ENCODE data around the gene ZCCHC14. TPM values are rescaled to one million over a fixed set of nuclear protein-coding genes. Genes with fewer than 3 reads are reported as not detected.
A peak's percentile ranks its signal among the peaks of the same experiment; 100 is the strongest.
"Not testable (repeated sequence)": the region's sequence is repeated elsewhere in the genome, so short reads cannot be mapped to it uniquely, and the experiment has no call there.

The ZCCHC14 gene
- total RNA-seq, 1 experiment from 2014 or later, result 3.0 TPM

GRCh38 chr16:87490799-87491521 is 1.9 kb downstream of the ZCCHC14 start:
- not testable (repeated sequence) for H3K27me3 ChIP-seq, H3K9me3 ChIP-seq, H3K36me3 ChIP-seq, DNase-seq
- peak overlapping the region; percentile 24 for H3K4me3 ChIP-seq

GRCh38 chr16:87490096-87490798 is 2.6 kb downstream of the ZCCHC14 start:
- H3K9me3 ChIP-seq, result no peaks in the 10 kb centered on the region
- H3K4me3 ChIP-seq, result peak overlapping the region; percentile 24
- no peaks in the 10 kb centered on the region; the same call in 1 of the 2 replicates for H3K36me3 ChIP-seq
- no peaks in the 10 kb centered on the region for H3K27me3 ChIP-seq
- DNase-seq, result no peak

GRCh38 chr16:87489434-87490045 is 3.3 kb downstream of the ZCCHC14 start:
- no peak for DNase-seq
- no peak overlapping the region for H3K4me3 ChIP-seq
- H3K27me3 ChIP-seq, result no peaks in the 10 kb centered on the region
- H3K9me3 ChIP-seq, result no peaks in the 10 kb centered on the region
- no peaks in the 10 kb centered on the region; the same call in 1 of the 2 replicates for H3K36me3 ChIP-seq

- H3K27me3 ChIP-seq, DNase-seq, H3K4me3 ChIP-seq, H3K36me3 ChIP-seq, H3K9me3 ChIP-seq: not testable (repeated sequence)
These were observed 3.9 kb downstream of the ZCCHC14 start for GRCh38 chr16:87488960-87489359.

- Histone ChIP-seq H3K36me3 (no peaks in the 10 kb centered on the region; the same call in 1 of the 2 replicates), H3K9me3 (no peaks in the 10 kb centered on the region), H3K27me3 (no peaks in the 10 kb centered on the region), H3K4me3 (no peak overlapping the region)
- DNase-seq, result no peak
These were observed 5.4 kb downstream of the ZCCHC14 start for GRCh38 chr16:87487361-87487924.

GRCh38 chr16:87486713-87487247 is 6.0 kb downstream of the ZCCHC14 start:
- H3K9me3 ChIP-seq, result no peaks in the 10 kb centered on the region
- no peaks in the 10 kb centered on the region; the same call in 1 of the 2 replicates for H3K36me3 ChIP-seq
- no peak for DNase-seq
- H3K4me3 ChIP-seq, result no peak overlapping the region
- no peaks in the 10 kb centered on the region for H3K27me3 ChIP-seq

GRCh38 chr16:87486282-87486681 is 6.5 kb downstream of the ZCCHC14 start:
- DNase-seq, result no peak
- H3K4me3 ChIP-seq, result no peak overlapping the region
- no peaks in the 10 kb centered on the region; the same call in 1 of the 2 replicates for H3K36me3 ChIP-seq
- H3K27me3 ChIP-seq, result no peaks in the 10 kb centered on the region
- H3K9me3 ChIP-seq, result no peaks in the 10 kb centered on the region

GRCh38 chr16:87485792-87486191 is 7.0 kb downstream of the ZCCHC14 start:
- not testable (repeated sequence) for H3K36me3 ChIP-seq, DNase-seq, H3K4me3 ChIP-seq, H3K27me3 ChIP-seq, H3K9me3 ChIP-seq

GRCh38 chr16:87484487-87485331 is 8.1 kb downstream of the ZCCHC14 start:
- Histone ChIP-seq H3K4me3 (no peak overlapping the region), H3K27me3 (no peaks in the 10 kb centered on the region), H3K9me3 (no peaks in the 10 kb centered on the region), H3K36me3 (no peaks in the 10 kb centered on the region)
- no peak for DNase-seq

GRCh38 chr16:87483481-87483880 is 9.3 kb downstream of the ZCCHC14 start:
- H3K27me3 ChIP-seq, result no peaks in the 10 kb centered on the region
- H3K9me3 ChIP-seq, result no peaks in the 10 kb centered on the region
- no peaks in the 10 kb centered on the region for H3K36me3 ChIP-seq
- H3K4me3 ChIP-seq, result no peak overlapping the region
- no peak for DNase-seq

- not testable (repeated sequence) for H3K27me3 ChIP-seq, H3K4me3 ChIP-seq, DNase-seq, H3K36me3 ChIP-seq, H3K9me3 ChIP-seq
These were observed 10.2 kb downstream of the ZCCHC14 start for GRCh38 chr16:87482670-87483069.

GRCh38 chr16:87482266-87482665 is 10.6 kb downstream of the ZCCHC14 start:
- Histone ChIP-seq H3K9me3 (no peaks in the 10 kb centered on the region), H3K36me3 (no peaks in the 10 kb centered on the region), H3K4me3 (no peak overlapping the region), H3K27me3 (no peaks in the 10 kb centered on the region)
- no peak for DNase-seq

GRCh38 chr16:87481711-87482110 is 11.1 kb downstream of the ZCCHC14 start:
- not testable (repeated sequence) for H3K36me3 ChIP-seq, H3K4me3 ChIP-seq, H3K27me3 ChIP-seq, H3K9me3 ChIP-seq, DNase-seq

GRCh38 chr16:87477209-87477981 is 15.4 kb downstream of the ZCCHC14 start:
- H3K9me3 ChIP-seq, H3K4me3 ChIP-seq, H3K27me3 ChIP-seq, H3K36me3 ChIP-seq: not testable (repeated sequence)
- DNase-seq, result peak; percentile 81

- Histone ChIP-seq H3K27me3 (no peaks in the 10 kb centered on the region), H3K4me3 (no peak overlapping the region), H3K36me3 (no peaks in the 10 kb centered on the region), H3K9me3 (no peaks in the 10 kb centered on the region)
- no peak for DNase-seq
These were observed 18.2 kb downstream of the ZCCHC14 start for GRCh38 chr16:87474566-87474996.

GRCh38 chr16:87474017-87474416 is 18.8 kb downstream of the ZCCHC14 start:
- H3K27me3 ChIP-seq, result no peaks in the 10 kb centered on the region
- no peak overlapping the region for H3K4me3 ChIP-seq
- no peaks in the 10 kb centered on the region for H3K36me3 ChIP-seq
- DNase-seq, result no peak
- no peaks in the 10 kb centered on the region for H3K9me3 ChIP-seq
